NCI-H2171 (cell line): Measurements from ENCODE around the gene MTHFD1L.
"Not testable (repeated sequence)": the region's sequence is repeated elsewhere in the genome, so short reads cannot be mapped to it uniquely, and the experiment has no call there.

Experiments
- DNase-seq: peaks from one replicate; lab custom pipeline; 2025; lab: John Stamatoyannopoulos, UW

The MTHFD1L gene

GRCh38 chr6:151015101-151015700 is 149.7 kb downstream of the MTHFD1L start:
- DNase-seq, result no peak

- no peak for DNase-seq
These were observed 150.6 kb downstream of the MTHFD1L start for GRCh38 chr6:151016107-151016506.

- no peak for DNase-seq
These were observed 152.5 kb downstream of the MTHFD1L start for GRCh38 chr6:151018046-151018445.

DNA sequence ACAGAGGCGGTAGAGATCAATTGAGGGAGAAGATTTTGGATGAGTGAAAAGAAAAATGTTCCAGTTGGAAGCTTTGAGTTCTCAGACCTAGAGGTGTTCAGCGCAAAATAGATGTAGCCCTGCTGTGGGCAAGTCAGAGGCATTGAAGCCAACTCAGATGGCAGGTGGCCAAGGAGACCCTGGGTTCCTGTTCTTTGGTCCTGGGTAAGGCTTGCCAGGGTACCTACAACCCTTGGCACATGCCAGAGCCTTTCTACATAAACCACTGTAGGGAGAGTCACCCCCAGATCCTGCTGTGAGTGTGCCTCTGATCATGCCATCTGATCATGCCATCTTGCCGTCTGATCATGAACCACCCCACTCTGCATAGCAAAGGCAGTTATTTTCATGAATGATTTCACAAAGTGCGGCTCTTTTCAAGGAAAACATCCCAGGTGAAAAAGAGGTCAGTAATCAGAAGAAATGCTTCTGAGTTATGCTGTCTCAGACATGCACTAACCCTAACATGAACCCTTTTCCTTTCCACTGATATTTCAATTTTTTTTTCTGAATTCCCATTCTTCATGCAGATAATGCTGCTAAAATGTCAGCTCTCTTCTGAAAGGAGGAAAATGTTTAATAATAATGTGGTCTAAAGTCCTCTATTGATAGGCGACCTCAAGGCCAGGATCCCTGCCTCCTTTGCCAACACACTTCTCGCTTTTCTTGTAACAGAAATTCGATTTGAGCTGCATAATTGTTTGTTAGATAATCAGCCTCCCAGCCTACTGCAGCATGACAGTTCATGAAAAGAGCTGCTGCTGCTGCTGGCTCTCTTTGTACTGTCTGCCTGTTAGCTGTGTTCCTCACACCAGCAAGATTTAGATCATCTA is 153.6 kb downstream of the MTHFD1L start:
- no peak for DNase-seq

- no peak for DNase-seq
These were observed 156.4 kb downstream of the MTHFD1L start for GRCh38 chr6:151021896-151022295.

DNA sequence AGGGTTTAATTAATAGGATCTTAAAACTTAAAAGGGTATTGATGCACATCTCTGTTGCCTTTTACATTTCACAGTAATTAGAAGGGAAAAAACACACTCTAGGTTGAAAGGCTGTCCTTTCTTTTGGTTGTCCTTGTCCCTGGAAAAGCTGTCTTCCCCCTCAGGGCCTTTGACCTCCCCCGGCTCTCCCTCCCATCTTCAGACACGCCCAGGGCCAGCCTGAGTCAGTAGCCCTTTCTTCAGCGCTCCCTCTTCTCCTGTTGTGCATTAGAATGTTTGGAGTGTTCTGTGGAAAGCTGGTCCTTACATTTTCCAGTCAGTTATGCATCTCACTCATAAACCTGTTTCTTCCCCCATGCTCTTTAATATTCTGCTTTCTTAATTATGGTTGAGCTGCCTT is 157.0 kb downstream of the MTHFD1L start:
- no peak for DNase-seq

- DNase-seq, result no peak
These were observed 157.8 kb downstream of the MTHFD1L start for GRCh38 chr6:151023342-151023741.

DNA sequence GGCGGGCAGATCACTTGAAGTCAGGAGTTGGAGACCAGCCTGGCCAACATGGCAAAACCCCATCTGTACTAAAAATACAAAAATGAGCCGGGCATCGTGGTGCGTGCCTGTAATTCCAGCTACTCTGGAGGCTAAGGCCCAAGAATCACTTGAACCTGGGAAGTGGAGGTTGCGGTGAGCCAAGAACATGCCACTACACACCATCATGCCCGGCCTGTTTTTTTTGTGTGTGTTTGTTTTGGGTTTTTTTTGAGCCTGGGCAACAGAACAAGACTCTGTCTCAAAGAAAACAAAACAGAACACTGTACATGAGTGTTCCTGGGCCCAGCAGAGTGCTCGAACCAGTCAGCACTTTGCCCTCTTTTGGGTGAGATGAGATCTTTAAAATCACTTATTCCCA is 159.1 kb downstream of the MTHFD1L start:
- no peak for DNase-seq

- no peak for DNase-seq
These were observed 159.6 kb downstream of the MTHFD1L start for GRCh38 chr6:151025076-151025475.

DNA sequence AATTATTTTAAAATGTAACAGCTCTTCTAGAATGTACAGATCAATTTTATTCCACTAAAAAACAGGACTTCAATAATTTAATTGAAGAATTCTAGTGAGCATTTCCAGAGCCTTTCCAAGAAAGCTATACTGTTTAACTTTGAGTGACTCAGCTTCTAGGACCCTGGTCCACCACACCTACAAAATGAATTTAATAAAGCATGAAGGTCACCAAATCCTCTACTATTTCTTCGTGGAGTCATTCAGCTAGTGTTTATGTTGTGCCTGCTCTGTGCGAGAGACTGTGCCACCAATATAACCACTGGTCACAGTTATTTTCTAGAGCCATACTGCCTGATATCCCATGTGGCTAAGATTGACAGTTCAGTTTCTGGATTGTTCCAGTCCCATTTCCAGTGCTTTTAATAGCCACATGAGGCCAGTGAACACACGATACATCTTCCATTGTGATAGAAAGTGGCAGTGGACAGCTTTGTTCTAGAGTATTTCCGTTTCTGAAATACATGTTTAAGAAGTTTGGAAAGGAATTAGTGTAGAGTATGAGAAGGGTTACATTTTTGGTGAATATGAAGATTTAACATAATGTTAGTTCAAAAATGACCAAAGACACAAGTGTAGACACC is 160.7 kb downstream of the MTHFD1L start:
- DNase-seq, result no peak

GRCh38 chr6:151027295-151027747 is 161.8 kb downstream of the MTHFD1L start:
- DNase-seq, result no peak

DNA sequence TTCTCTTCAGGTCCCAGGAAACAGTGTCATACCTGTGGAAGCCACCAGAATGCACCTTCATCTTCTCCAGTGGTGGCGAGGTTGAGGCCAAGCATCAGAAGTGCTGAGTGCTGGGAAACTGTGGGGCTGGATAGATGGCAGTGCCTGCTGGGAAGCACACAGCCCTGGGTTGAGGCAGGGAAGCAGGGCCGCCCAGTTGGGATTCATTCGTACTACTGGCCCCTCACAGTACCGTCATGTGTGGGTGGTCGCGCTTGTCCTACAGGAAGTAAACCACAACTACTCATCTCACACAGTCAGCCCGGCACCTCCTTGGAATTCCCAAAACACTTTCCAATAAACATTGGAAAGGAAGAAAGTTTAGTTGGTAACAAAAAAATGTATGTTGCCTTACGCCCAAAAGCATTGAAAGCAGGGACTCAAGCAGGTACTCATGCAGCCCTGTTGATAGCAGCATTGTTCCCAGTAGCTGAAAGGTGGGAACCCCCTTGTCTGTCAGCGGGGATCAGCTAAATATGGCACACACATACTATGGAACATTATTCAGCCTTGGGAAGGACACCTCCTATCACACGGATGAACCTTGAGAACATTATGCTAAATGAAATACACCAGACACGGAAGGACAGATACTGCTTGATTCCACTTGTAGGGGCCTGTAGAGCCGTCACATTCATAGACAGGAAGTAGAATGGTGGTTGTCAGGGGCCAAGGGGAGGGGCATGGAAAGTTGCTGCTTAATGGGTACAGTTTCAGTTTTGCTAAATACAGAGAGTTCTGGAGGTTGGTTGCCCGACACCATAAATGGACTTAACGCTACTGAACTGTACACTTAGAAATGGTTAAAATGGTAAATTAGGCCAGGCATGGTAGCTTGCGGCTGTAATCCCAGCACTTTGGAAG is 162.7 kb downstream of the MTHFD1L start:
- no peak for DNase-seq

DNA sequence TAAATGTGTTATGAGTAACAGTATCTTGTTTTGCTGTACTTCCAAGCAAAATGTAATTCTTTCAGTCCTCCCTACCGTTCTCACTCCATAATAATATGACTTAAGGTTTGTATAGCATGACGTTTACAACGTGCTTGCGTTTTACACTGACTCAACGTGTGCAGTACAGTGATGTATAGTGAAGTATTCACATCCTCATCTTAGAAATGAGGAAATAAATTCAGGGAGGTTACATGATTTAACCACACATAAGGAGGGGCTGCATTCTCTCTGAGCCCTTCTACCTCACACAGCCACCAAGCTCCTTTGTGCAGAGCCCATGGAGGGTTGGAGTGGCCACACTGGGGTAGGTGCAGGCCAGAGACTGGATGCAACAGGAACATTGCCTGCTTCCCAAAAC is 164.5 kb downstream of the MTHFD1L start:
- DNase-seq, result no peak

DNA sequence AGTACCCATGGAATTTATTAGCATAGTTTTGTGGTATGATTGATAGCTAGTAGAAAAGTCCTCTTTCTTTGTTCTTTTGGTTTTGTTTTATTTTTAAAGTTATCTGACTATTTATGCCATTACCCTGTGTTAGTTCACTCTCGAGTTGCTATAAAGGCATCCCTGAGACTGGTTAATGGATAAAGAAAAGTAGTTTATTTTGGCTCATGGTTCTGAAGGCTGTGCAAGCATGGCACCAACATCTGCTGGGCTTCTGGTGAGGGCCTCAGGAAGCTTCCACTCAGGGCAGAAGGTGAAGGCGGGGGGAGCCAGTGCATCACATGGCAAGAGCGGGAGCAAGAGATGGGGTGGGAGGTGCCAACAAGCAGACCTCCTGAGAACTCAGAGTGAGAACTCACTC is 166.5 kb downstream of the MTHFD1L start:
- no peak for DNase-seq

DNA sequence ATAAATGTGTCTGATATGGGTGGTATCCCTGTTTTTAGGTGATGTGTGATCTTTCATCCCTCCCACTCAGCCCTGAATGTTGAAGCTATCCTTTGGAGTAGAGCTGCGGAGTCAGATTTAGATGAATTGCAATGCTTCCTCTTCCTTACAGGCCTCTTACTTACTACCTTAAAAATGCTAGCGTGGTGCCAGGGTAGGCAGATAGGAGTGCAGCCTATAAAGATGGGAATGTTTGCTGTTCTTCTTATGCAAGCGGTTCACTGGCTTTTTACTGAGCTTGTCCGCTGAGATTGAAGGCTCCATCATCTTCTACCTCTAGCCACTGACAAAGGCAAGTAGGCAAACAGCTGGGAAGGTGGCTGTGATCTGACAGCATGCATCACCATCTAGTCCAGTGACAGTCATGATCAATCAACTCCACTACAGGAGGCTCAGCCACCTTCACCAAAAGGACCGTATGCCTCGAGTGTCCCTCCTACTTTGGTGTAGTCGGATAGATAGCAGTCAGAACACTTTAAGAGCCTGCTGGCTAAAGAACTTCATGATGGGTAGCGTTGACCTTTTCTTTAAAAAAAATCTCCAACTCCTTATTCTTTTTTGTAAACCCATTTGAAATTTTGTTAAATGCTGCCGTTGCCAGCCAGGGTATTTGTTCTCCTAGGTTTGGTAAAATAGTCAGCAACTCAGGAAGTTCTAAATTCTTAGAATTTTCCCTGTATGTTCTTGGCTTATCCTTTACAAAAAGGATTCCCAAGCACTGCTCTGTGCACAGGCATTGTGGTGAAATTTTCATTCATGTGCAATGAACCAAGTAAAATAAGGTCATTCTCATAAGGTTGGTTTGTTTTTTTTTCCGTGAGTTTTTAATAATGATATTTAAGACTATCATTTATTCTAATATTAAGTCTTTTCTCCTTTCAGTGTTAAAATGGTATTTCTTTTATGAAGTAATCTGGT is 169.6 kb downstream of the MTHFD1L start:
- no peak for DNase-seq

DNA sequence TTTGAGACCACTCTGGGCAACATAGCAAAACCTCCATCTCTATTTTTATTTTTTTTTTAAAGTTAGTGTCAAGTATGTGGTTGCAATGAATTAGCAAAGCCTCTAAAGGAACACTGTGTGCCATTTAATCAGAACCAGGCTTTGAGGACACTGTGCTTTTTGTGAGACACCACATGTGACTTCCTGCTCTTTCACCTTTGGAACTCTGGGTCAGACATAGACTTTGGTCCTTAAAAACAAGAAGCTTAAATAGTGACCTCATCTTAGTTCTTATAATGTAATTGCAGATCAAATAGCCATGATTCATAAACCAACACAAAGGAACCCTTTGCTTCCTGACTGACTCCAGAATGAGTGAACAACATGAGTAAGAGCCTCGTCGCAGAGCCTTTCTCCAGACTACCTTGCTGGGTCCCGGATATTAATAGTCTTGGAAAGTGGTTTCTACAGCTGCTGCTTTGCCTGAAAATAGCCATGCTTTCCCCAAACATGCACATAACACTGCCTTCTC is 170.8 kb downstream of the MTHFD1L start:
- not testable (repeated sequence) for DNase-seq

DNA sequence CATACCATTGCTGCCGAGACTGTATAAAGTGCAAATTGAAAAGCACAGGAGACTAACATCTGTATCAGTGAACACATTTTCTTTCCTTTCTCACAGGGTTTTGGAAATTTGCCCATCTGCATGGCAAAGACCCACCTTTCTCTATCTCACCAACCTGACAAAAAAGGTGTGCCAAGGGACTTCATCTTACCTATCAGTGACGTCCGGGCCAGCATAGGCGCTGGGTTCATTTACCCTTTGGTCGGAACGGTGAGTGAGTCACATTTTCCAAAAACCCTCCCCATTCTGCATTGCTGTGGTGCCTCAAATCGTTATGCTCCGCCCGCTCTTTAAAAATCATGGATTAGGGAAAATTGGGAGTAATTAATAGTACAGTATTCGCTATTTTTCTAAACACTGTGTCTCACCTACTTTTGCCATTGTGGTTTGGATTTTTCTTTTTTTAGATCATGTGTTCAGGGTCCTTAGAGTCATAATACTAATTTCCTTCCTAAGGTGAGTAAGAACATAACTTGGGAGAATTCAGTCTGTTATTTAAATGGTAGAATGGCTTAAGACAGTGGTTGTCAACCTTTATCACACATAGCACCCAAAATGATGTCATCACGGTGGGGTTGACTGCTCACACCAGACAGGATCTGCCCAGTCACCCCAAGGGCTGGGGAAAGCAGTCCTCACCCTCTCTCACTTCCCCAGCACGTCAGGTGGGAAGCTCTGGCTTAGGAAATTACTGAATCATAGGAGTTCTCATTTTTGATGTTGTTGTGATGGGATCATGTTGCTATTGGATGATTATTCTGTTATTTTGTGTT is 171.6 kb downstream of the MTHFD1L start:
- DNase-seq, result no peak

GRCh38 chr6:151038616-151039015 is 173.1 kb downstream of the MTHFD1L start:
- DNase-seq, result no peak

GRCh38 chr6:151040888-151041521 is 175.5 kb downstream of the MTHFD1L start:
- DNase-seq, result not testable (repeated sequence)
